NB4 (cell line): ENCODE results near the gene HYI.
"Not testable (repeated sequence)": the region's sequence is repeated elsewhere in the genome, so short reads cannot be mapped to it uniquely, and the experiment has no call there.

Source experiments
- MYC ChIP-seq: IDR thresholded peaks from 2 replicates; pipeline ENCODE4 v1.6.1; 2011; ENCODE audit warnings: low read depth, low read length
- TF ChIP-seq, protein P1 (sequence below): IDR thresholded peaks from one replicate; pipeline ENCODE4 v1.5.1; 2012; ENCODE audit warnings: low read depth, low read length

DNA sequence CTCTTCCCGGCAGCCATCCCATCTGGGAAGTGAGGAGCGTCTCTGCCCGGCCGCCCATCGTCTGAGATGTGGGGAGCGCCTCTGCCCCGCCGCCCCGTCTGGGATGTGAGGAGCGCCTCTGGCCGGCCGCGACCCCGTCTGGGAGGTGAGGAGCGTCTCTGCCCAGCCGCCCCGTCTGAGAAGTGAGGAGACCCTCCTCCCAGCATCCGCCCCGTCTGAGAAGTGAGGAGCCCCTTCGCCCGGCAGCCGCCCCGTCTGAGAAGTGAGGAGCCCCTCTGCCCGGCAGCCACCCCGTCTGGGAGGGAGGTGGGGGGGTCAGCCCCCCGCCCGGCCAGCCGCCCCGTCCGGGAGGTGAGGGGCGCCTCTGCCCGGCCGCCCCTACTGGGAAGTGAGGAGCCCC is 48.1 kb upstream of the HYI start:
- TF ChIP-seq, protein P1, sequence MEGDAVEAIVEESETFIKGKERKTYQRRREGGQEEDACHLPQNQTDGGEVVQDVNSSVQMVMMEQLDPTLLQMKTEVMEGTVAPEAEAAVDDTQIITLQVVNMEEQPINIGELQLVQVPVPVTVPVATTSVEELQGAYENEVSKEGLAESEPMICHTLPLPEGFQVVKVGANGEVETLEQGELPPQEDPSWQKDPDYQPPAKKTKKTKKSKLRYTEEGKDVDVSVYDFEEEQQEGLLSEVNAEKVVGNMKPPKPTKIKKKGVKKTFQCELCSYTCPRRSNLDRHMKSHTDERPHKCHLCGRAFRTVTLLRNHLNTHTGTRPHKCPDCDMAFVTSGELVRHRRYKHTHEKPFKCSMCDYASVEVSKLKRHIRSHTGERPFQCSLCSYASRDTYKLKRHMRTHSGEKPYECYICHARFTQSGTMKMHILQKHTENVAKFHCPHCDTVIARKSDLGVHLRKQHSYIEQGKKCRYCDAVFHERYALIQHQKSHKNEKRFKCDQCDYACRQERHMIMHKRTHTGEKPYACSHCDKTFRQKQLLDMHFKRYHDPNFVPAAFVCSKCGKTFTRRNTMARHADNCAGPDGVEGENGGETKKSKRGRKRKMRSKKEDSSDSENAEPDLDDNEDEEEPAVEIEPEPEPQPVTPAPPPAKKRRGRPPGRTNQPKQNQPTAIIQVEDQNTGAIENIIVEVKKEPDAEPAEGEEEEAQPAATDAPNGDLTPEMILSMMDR, result not testable (repeated sequence)
- TF ChIP-seq MYC, result not testable (repeated sequence)
